ENCODE data around the gene CLECL1. TPM values are rescaled to one million over a fixed set of nuclear protein-coding genes. Genes with fewer than 3 reads are reported as not detected.

The CLECL1 gene
- total and polyA plus RNA-seq, 9 of the 15 experiments (the other 6 are each of a cell fraction or from before 2014, with no cell fraction given) = 0.13 to 0.25 TPM; not detected in 7

GRCh38 chr12:9698681-9699080 lies 34.2 kb downstream of the CLECL1 start:
- FAIRE-seq (no peak), DNase-seq (ENCODE audit: extremely low read depth in 1 of 4, low spot score in 3 of 4) (no peak), ATAC-seq (no peak)
- no peak overlapping the region for H3K4me3 ChIP-seq
- TF ChIP-seq SIRT6 (IDR thresholded peaks at IDR 0.05; ENCODE audit: low read depth, low read length) (no peak), ZNF589 (CRISPR knock-in tag; IDR thresholded peaks at IDR 0.05; ENCODE audit: low read depth) (no peak), ARID4B (CRISPR knock-in tag; IDR thresholded peaks at IDR 0.05) (no peak), THRAP3 (IDR thresholded peaks at IDR 0.05; ENCODE audit: borderline replicate concordance) (no peak), ARID1B (IDR thresholded peaks at IDR 0.05) (no peak), TAF1 (IDR thresholded peaks at IDR 0.05; ENCODE audit: control insufficient read depth, extremely low read depth, insufficient read depth, low read length, severe bottlenecking) (no peak), FOXO4 (CRISPR knock-in tag; IDR thresholded peaks at IDR 0.05) (no peak), CHCHD3 (CRISPR knock-in tag; IDR thresholded peaks at IDR 0.05) (no peak), ZNF511 (CRISPR knock-in tag; IDR thresholded peaks at IDR 0.05) (no peak), ZSCAN29 (IDR thresholded peaks at IDR 0.05) (no peak), PKNOX1 (IDR thresholded peaks at IDR 0.05) (no peak), MTA3 (IDR thresholded peaks at IDR 0.05; ENCODE audit: borderline replicate concordance) (no peak)
- WGBS (ENCODE audit: insufficient coverage, low coverage, missing lambda C conversion rate) = 13% methylated on average over 2 of the region's 2 CpGs
- POLR2A ChIA-PET = interaction anchor here (0.8 to 1.2 kb wide), 2 partner anchors 10 to 11 kb away, joined by 3 to 4 read pairs; no protein-coding TSS in a partner anchor
- no peak overlapping the region for H3K9ac ChIP-seq (ENCODE audit: insufficient read depth in 1 of 2, low read depth in 2 of 2, low read length in 2 of 2)
- no peaks in the 10 kb centered on the region for H3K27me3 ChIP-seq (ENCODE audit: control insufficient read depth in 2 of 2, insufficient read depth in 2 of 2, low read length in 2 of 2)
- no peak overlapping the region for H2AFZ ChIP-seq (ENCODE audit: low read depth, low read length)
- in situ Hi-C loops (cut with MboI) = no loop called here
- BruUV-seq (replicated peaks) = no TSS peak
- no peaks in the 10 kb centered on the region; the same call in 1 of the 2 replicates for H3K9me3 ChIP-seq (replicated peaks; ENCODE audit: control insufficient read depth, insufficient read depth, low read depth, low read length)
- H3K4me1 ChIP-seq (replicated peaks in 1 of 2; ENCODE audit: control insufficient read depth in 2 of 2, insufficient read depth in 2 of 2, low read length in 2 of 2) = no peaks in the 10 kb centered on the region
- H3K27ac ChIP-seq (ENCODE audit: extremely low read depth, low read depth, low read length) = no peak overlapping the region
- no peaks in the 10 kb centered on the region for H4K20me1 ChIP-seq (replicated peaks; ENCODE audit: control insufficient read depth, insufficient read depth, low read length)
- no peaks in the 10 kb centered on the region for H3K36me3 ChIP-seq (ENCODE audit: control insufficient read depth, insufficient read depth, low read length)
- no peak overlapping the region for H3K4me2 ChIP-seq (ENCODE audit: insufficient read depth, low read length)
- CTCF ChIA-PET (ENCODE audit: low intra/inter-chr PET ratio) = no interaction called here
- H3K79me2 ChIP-seq (ENCODE audit: control insufficient read depth, insufficient read depth, low read length) = no peaks in the 10 kb centered on the region
- H3K9me1 ChIP-seq (ENCODE audit: control insufficient read depth, insufficient read depth, low read length) = no peaks in the 10 kb centered on the region
- intact Hi-C loops (cut with micrococcal nuclease) = no loop called here
